RPMI8226 (cell line): Measurements from ENCODE around the gene MBD3L5.
"Not testable (repeated sequence)": the region's sequence is repeated elsewhere in the genome, so short reads cannot be mapped to it uniquely, and the experiment has no call there.

ENCODE experiments used
- DNase-seq: peaks from one replicate; pipeline ENCODE4 v3.0.0-alpha.2; 2015

Gene MBD3L5

GRCh38 chr19:7030278-7030677, at the start of gene MBD3L5:
MBD3L5 (plus strand) TSS chr19:7030578; CDS start chr19:7030612, 34 bp downstream.
- DNase-seq = not testable (repeated sequence)

- DNase-seq = no peak
Measured at GRCh38 chr19:6983448-6983847, 46.9 kb upstream of the MBD3L5 start.

- DNase-seq = no peak
Measured at GRCh38 chr19:6987850-6988249, 42.5 kb upstream of the MBD3L5 start.

GRCh38 chr19:6988257-6988656, 42.1 kb upstream of the MBD3L5 start:
- DNase-seq = no peak

- DNase-seq = no peak
Measured at GRCh38 chr19:6995054-6995453, 35.3 kb upstream of the MBD3L5 start.

GRCh38 chr19:6996810-6997209, 33.6 kb upstream of the MBD3L5 start:
- DNase-seq = no peak

- no peak for DNase-seq
Measured at GRCh38 chr19:6997679-6998445, 32.5 kb upstream of the MBD3L5 start.

- no peak for DNase-seq
Measured at GRCh38 chr19:6999933-7000332, 30.4 kb upstream of the MBD3L5 start.

GRCh38 chr19:7000333-7000732, 30.0 kb upstream of the MBD3L5 start:
- no peak for DNase-seq

GRCh38 chr19:7000816-7001215, 29.6 kb upstream of the MBD3L5 start:
- DNase-seq = no peak

- peak; percentile 69 for DNase-seq
Measured at GRCh38 chr19:7004313-7004931, 26.0 kb upstream of the MBD3L5 start.

- DNase-seq = no peak
Measured at GRCh38 chr19:7006135-7006704, 24.2 kb upstream of the MBD3L5 start.

GRCh38 chr19:7007859-7008258, 22.5 kb upstream of the MBD3L5 start:
- DNase-seq = peak; percentile 27

GRCh38 chr19:7010722-7011593, 19.4 kb upstream of the MBD3L5 start:
- DNase-seq = no peak

GRCh38 chr19:7013678-7014077, 16.7 kb upstream of the MBD3L5 start:
- DNase-seq = peak; percentile 86

GRCh38 chr19:7018828-7019227, 11.6 kb upstream of the MBD3L5 start:
- no peak for DNase-seq

GRCh38 chr19:7021331-7021730, 9.0 kb upstream of the MBD3L5 start, which contains the start of gene MBD3L2B:
MBD3L2B (minus strand) TSS chr19:7021431; CDS start chr19:7021397, 34 bp downstream.
- not testable (repeated sequence) for DNase-seq

- not testable (repeated sequence) for DNase-seq
Measured at GRCh38 chr19:7028790-7029189, 1.6 kb upstream of the MBD3L5 start.

- not testable (repeated sequence) for DNase-seq
Measured at GRCh38 chr19:7040079-7040478, 9.7 kb downstream of the MBD3L5 start, which contains the start of gene MBD3L4. MBD3L4 (minus strand) TSS chr19:7040179; CDS start chr19:7040144, 35 bp downstream.

- DNase-seq = not testable (repeated sequence)
Measured at GRCh38 chr19:7041563-7041962, 11.2 kb downstream of the MBD3L5 start.

- DNase-seq = not testable (repeated sequence)
Measured at GRCh38 chr19:7049021-7049420, 18.6 kb downstream of the MBD3L5 start, which contains the start of gene MBD3L2. MBD3L2 (plus strand) TSS chr19:7049321; CDS start chr19:7049374, 53 bp downstream.

- DNase-seq = not testable (repeated sequence)
Measured at GRCh38 chr19:7051421-7051820, 21.0 kb downstream of the MBD3L5 start.

- not testable (repeated sequence) for DNase-seq
Measured at GRCh38 chr19:7052896-7053295, 22.5 kb downstream of the MBD3L5 start.
